ENCODE measurements around the gene CASZ1.

CASZ1 gene

DNA sequence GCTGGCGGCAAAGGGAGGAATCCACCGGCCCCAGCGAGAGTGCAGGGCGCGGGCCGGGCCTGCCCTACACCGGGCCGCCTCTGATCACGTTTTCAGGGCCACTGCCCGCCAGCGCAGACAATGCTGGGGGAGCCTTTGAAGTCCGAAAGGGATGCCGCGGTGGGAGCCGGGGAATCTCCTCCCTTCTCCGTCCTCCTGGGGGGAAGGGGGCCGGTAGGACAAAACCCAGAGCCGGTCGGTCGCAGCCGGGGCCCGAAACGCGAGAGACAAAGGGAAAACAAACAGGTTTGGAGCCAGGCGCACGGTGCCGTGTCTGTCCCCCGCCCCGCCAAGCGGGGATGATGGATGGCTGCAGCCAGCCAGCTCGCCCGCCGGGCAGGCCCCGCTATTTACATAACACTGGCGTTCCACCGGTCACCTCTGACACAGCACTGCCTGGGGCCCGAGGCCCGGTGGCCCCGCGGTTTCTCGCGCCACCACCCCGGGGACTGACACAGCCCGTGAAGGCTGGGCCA, 92.0 kb downstream of the CASZ1 start:
- DNase-seq (ENCODE audit: low read depth), result no peak

DNA sequence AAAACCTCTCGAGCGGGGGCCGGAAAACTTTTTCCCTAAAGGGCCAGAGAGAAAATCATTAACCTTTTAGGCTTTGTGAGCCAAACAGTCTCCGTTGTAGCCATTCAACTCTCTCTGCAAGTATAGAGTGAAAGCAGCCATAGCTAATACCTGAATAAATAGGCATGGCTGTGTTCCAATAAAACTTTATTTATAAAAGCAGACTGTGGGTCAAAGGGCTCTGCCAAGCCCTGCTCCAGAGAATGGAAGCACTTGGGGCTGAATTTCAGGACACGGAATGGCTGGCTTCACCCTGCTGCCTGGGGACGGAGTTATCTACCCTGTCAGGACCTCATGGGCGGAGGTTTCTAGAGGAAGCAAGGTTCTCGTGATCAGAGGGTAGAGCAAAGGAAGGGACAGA, 92.7 kb downstream of the CASZ1 start:
- no peak for DNase-seq (ENCODE audit: low read depth)

DNA sequence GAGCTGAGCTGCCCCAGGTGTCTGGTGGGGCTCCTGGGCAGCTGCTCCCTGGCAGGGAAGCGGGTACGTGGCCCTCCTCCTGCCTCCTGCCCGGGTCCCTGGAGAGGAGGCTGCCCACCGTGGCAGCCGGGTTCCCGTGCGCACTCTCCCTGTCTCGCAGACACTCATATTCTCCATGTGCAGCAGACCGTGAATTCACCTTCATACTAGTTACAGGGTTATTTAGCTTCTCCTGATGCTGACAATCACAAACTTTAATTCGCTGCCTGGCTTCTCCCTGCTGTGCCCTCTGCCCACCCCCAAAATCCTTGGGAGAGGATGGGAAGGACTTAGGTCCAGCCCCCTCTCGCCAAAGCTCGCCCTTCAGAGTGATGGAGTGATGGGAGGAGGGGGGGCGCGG, 95.3 kb downstream of the CASZ1 start:
- no peak for DNase-seq (ENCODE audit: low read depth)

DNA sequence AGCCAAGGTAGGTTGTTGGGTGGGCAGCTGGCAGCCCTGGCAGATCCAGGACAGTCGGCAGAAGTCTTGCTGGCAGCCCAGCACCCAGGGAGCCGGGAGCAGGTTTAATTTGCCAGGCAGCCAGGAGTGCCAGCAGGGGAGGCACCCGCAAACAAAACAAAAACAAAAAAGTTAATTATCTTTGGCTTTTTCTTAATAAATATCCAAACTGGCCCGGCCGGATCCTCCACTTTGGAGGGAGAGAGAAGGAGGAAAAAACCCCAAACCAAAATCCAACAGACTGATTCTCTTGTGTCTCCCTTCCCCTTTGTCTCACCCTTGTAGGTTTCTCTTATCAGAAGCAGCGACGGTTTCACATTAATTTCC, 97.0 kb downstream of the CASZ1 start:
- DNase-seq (ENCODE audit: low read depth), result no peak

DNA sequence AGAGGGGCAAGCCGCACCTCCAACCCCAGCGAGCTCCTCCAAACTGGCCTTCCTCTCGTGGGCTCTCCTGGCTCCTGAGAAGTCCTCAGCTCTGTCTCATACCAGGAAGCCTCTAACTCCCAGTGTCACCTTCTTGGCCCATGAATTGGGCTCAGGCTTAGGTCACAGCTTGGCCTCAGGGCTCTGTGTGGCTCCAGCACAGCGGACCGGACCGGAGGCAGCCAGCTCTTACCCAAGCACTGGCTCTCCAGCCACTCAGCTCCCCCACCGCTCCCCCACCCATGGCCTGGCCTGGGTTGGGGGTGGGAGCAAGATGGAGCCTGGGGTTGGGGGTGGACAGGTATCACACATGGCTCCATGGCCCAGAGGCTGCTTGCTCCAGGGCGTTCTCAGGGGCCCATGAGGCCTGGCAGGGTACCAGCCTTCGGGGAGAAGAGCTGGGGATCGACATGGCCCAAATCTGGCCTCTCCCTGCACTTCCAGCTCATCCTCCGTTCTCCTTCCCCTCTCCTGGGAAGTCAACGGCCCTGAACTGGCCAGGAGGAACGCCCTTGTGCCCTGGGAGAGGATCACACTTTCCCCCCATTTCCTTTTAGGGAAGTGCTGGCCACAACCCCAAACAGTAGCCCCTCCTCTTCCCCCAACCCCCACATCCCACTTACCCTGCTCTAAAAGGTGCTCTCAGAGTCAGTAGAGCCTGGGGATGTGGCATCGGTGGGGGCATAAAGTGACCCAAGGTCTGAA, 97.5 kb downstream of the CASZ1 start:
- no peak for DNase-seq (ENCODE audit: low read depth)

DNA sequence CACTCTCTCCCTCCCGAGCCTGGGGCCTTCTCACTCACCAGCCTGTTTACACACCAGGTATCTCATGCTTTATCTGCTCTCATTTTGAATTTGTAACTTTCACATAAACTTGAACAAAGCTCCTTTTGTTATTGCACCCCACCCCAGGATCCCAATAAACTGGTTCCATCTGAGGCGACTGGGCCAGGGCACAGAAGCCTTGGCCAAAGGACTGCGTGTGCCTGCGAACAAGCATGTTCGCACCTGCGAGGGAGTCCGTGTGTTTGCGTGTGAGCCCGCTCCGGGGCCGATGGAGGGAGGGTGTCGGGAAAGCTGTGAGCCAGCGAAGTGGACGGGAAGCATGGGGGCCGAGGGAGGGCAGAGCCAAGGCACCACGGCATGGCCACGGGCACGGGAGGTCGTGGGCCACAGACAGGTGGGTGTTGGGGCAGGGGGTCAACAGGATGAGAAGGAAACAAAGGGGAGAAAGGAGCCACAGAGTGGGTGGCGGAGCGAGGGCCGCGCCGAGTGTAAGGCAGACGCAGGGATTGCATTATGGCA, 98.8 kb downstream of the CASZ1 start:
- no peak for DNase-seq (ENCODE audit: low read depth)

DNA sequence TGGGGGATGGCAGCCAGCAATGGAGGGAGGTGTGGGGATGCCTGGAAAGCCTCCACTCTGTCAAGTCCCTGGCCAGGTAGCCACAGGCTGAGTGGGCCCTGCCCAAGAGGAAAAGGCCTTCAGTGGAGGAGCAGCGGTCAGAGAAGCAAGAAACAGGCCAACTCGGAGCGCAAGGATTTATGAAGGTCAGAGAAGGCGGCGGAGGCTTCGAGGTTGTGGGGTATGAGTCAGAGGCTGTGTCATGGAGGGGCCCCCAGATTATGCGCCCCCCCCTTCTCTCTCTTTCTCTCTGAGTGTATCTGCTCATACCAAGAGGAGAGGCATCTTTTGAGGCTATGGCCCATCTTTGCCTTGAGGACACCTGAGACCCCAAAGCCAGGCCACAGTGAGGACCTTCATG, 99.5 kb downstream of the CASZ1 start:
- DNase-seq (ENCODE audit: low read depth), result no peak

DNA sequence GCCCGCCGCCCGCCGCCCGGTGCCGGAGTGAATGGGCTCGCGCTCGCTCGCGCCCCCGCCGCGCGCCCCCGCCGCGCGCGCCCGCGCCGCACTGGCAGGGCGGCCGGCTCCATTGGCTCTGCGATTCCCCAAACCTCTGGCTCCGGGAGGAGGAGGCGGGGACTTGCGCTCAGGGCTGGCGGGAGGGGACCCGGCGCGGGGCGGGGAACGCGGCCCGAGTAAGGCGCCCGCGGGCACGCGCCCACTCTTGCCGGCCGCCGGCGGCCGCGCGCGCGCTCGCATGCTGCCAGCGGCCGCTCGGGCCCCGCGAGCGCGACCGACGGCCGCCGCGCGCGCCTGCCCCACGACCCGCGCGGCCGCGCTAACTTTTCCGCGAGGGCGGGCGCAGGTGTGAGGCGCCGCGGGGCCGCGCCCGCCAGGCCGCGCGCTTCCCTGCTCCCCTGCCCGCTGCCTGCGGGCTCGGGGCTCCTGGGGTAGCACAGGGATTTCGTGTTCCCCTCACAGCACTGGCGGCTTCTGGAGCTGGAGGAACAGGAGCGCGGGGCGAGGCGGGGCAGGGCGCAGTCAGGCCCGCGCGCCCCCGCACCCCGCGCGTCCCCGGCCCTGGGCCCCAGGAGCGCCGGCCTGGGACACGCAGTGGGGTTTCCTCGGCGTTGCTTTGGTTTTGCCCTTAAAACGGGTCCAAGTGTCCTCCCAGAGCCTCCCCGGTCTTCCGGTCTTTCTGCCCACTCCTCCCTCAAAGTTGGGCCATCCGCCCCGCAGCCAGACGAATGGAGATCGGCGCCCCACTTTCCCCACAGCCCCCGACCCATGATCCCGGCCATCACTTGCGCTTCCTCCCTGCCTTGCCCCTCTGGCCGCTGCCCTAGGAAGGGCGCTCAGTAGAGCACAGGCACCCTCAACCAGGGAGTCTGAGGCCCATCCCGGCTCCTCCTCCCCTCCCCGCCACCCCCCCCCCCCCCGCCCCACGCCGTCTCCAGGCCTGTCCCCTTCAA, 101.5 kb downstream of the CASZ1 start:
- peak; percentile 39 for DNase-seq (ENCODE audit: low read depth)

DNA sequence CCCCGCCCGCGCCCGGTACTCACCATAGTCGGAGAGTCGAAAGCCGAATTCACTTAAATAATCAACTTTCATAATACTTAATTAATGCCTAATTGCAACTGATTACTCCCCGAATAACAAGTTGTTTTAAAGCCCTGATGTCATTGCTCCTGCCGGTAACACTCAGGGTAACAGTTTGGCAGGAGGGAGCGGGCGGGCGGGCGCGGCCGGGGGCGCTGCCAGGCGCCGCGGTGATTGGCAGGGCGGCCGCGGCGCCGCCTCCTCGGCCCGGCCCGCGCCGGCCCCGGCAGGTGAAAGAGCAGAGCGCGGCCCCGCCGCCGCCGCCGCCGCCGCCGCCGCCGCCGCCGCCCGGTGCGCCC, 102.2 kb downstream of the CASZ1 start:
- peak; percentile 31 for DNase-seq (ENCODE audit: low read depth)

DNA sequence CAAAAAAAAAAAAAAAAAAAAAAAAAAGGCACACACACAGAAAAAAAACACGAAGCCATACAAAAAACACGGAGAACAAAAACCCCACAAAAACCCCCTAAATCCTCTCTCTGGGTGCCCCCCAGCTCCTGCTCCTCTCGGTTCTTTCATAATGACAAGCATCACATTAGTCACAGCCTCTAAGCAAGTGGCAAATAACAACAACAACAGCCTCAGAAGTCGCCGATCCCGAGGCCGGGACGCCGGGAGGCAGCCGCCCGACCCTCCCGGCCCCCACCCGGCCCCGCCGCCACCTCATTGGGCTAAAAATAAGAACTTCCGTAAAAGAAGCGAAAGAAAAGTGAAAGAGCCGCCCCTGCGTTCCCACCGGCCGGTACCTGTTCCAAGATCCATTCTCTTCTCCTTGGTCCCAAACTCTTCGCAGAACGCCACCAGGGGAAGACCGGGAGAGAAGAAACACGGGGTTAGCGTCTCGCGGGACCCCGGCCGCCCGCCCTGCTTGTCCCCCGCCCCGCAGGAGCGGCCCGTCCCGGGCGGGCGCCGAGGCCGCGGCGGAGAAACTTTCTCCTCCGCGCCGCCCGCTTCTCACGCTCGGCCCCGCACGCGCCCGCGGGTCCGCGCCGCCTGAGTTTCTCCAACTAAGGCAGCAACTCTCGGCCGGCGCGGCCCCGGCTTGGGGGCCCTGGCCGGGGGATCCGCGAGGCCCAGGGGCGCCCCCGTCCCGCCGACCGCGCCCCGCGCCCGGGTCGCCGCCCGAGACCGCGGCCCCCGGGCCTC, 102.8 kb downstream of the CASZ1 start:
- no peak for DNase-seq (ENCODE audit: low read depth)

DNA sequence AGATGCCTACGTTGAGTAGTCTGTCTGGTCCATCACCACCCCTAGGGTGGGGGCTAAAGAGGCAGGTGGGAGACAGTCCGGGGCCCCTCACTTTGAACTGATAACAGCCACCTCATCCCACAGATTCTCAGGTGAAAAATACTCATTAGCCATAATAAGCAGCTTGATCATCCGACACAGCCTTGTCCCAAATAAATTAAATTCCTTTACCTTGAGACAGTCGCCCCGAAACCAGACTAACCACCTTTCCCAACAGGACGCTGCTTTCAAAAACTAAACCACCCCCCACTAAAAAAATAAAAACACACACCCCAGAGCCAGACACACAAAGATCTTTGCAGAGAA, 103.3 kb downstream of the CASZ1 start:
- DNase-seq (ENCODE audit: low read depth), result no peak

DNA sequence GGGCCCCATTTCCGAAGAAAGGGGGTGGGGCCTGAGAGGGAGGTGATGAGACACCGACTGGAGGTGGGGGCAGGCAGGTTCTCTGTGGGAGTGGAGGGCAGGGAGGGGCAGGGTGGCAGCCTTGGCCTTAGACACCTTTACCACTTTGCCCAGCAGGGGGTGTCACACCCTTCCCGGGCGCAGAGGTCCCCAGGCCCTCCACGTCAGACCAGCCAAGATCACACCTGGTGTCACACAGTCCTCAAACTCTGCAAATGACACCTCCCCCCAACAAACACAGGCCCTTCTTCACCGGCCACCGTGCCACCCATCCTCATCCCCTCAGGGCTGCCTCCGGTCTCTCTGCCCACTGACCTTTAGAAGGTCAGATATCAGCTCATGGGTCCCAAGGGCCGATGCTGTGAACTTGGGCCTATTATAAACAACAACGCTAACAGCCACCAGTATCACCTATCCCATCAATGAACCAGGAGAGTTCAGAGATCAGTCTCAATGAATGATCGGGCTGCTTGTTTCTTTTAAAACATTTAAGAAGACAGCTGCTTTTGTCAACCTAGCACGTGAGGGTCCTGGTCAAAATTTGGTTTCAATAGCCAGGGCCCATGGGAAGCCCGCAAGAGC, 103.9 kb downstream of the CASZ1 start:
- no peak for DNase-seq (ENCODE audit: low read depth)

DNA sequence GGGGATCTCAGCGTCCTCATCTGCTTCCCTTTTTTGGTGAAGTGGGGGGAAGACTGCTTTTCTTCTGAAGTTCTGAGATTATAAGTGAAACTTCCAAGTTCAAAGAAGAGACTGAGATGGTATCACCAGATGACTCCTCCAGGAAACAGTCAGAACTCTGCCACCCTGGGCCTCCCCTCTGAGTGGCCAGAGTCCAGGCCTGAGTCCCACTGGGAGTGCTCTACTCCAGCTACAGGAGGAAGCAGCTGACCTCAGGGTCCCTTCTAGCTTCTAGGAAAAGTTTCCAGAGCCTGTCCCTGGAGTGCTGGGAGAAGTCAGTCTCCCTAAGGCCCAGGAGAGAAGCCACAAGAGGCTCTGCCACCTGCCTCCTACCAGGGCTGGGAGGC, 104.7 kb downstream of the CASZ1 start:
- DNase-seq (ENCODE audit: low read depth), result no peak

DNA sequence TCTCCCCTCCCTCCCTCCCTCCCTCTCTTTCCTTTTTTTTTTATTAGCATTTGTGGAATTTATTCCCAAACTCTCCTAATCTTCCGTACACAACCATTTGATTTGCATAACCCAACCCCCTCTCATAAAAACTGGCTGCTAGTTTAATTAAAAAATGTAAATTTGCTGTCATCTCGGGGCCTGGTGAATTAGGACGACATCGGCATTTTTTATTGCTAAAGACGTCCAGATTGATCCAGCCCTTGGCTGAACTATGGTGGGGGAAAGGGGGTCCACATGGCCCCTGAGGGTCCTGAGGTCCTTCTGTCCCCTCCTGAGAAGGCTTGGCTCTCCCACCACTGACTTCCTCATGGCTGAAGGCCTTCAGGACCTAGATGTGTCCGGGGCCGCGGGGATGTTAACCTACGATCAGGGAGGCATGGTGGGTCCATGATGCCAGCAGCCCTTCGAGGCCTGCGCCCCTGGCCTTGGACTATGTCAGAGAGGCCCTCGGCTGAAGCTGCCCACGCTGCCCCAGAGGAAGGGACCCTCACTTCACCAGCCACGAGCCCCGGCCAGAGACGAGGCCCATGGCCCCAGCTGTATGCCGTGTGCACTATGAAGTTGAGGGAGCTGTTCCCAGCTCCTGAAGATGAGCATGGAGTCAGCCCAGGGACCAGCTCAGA, 105.2 kb downstream of the CASZ1 start:
- no peak for DNase-seq (ENCODE audit: low read depth)

DNA sequence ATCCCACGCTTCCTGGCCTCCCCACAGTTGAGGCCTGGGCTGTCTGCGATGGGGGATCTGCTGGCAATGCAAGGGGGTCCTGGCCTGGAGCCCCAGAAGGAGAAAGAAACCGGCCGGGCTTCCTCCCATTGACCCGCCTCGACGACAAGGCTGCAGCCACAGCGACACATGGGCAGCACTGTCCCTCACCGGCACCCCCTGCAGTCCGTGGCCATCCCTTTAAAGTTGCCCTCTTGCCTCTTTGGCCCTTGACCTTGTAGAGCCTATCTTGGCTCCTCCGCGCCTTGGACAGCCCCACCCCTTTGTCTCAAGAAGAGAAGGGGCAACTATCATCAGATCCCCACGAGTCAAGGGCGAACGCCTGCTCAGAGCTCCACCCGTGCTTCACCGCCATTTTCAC, 106.0 kb downstream of the CASZ1 start:
- no peak for DNase-seq (ENCODE audit: low read depth)

DNA sequence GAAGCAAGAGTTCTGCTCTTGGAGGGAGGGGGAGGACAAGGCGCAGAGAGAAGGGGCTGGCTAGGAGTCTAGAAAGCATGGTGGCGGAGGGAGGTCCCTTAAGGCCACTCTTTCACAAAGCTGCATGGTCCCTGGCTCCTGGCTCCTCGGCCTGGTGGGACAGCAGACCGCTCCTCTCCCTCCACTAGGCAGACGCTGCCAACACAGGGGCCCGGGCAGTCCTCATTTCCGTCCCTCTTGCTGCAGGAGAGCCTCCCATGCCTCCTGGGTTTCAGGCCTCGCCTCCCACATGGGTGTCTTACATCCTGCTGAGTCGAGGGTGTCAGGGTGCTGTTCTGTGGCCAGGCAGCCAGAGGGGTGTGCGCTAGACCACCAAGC, 108.0 kb downstream of the CASZ1 start:
- DNase-seq (ENCODE audit: low read depth), result no peak

DNA sequence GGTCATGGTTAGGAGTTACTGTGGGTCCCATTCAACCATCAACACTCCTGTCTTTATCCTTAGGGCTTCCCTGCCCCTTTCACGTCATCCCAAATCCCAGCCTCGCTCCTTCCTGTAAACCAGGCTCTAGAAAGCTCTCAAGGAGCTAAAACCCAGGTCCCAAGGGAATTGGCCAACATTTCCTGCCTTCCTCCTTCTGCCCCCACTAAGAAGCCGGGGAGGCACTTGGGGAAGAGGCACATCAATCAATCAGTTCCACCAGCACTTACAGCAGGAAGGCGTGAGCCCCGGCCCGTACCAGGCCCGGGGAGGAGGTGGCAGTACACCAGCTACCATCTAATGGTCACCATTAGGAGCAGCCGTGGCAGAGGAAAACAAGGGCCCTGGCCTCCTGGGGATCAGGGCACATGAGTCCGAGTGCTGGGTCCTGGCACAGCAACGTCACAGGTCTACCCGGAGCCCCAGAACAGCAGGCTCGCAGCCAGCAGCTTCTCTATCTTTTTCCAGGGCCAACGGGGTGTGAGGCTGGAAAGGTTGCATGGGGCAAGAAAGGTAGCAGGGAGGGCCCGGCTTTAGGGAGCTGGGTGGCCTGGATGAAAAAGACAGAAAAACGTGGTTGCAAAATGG, 108.6 kb downstream of the CASZ1 start:
- no peak for DNase-seq (ENCODE audit: low read depth)

DNA sequence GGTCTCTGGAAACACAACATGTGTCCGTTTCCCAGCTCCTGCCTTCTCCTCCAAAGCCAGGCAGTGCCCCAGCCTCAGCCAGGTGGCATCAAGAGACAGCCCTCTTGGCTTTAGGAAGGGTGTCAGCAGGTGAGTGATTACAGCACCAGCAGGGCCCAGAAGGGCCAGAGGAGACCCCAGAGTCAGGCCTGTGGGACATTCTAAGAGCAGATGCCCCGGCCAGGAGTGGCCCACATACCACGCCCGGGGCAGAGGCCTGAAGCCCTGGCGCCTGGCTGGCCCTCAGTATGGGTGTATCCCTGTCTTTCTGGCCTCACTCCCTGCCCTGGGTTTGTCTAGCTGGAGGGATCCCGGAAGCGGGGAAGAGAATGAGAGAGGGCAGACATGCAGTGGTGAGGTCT, 109.2 kb downstream of the CASZ1 start:
- DNase-seq (ENCODE audit: low read depth), result no peak

DNA sequence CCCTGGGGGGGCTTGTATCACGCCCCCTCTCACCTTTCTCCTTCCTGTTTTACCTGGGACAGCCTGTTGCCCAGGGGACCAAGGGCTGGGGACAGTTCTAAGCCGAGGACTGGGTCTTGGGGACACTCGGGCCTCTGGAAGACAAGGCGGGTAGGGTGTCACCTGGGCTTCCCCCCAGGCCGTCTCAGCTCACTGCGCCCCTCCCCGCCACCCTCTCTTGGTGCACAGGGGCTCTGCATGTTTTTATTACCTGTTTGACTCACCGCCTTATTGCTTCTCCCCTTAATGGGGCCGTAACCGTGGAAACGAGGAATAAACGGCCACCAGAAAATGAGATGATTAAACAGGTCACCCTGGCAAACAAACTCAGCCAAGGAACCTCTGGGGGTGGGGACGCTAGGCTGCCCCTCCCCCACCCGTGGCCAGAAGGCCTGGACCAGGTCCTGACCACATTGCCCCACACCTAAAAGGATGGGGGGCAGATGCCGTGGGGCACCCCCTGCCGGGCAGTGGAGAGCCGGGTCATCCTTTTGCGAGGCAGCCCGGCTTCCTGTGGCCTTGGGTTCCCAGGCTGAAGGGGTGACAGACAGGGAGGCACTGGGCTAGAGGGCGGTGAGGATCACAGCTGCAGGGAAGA, 109.9 kb downstream of the CASZ1 start:
- no peak for DNase-seq (ENCODE audit: low read depth)

DNA sequence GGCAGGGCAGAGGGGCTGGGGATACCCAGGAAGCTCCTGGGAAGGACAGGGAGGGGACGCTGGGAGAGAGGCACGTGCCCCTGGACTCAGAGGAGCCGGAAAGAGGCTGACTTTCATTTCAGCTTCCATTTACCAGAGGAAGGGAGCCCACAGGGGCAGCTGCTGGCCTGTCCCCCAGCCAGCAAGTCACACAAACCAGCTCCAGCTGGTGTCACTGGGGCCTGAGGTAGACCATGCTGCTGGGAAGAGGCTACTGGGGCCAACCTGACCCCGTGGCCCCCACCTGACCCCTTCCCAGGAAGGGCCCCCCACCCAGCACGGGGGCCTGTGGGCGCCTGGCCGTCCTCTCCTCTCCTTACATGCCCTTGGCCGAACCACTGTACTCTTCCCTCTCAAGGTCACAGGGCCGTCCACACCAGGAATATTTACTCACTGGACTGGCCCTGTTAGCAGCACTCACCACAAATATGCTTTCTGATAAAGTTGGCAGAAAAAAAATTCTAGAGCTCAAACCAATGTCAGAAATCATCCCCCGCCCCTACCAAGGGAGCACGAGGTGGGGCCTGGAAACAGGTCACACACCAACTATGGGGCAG, 110.5 kb downstream of the CASZ1 start:
- DNase-seq (ENCODE audit: low read depth), result no peak
